ENCODE measurements around the gene CNPY1.

The CNPY1 gene

DNA sequence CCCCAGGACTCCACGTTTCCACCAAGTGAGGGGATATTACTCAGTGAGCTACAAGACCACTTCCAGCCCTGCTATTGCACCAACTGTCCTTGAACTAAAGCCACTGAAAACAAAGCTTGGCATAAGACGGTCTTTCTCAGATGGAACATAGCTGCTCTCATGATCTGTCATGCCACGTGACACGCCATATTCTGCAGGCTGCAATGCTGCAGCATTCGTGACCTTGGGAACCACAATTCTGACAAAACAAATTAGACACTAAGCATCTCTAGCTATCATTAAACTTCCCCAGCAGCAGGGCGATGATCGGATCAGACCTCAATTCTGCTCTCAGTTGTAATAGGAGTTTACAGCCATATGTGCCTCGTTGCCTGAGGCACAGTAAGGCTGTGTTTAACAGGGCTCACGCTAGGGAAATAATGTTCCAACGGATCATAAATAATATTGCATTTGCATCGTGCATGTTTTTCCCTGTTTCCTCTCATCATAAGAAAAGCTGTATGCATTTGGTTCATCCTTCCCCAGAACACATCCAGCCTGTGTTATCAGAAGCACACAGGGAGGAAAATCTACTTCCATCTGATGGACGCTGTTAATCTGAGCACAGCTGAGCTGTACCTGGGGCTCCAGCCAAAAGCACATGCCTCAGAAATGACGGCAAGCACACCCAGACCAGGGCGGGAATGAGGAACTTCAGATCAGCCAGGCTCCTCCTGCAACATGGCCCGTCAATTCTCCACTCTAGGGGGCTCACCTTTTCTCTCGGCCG lies 38.6 kb upstream of the CNPY1 start:
- POLR2A ChIA-PET (ENCODE audit: low non-redundant PET), result no interaction called here
- DNase-seq (ENCODE audit: low spot score), result no peak
- TF ChIP-seq, protein P1, sequence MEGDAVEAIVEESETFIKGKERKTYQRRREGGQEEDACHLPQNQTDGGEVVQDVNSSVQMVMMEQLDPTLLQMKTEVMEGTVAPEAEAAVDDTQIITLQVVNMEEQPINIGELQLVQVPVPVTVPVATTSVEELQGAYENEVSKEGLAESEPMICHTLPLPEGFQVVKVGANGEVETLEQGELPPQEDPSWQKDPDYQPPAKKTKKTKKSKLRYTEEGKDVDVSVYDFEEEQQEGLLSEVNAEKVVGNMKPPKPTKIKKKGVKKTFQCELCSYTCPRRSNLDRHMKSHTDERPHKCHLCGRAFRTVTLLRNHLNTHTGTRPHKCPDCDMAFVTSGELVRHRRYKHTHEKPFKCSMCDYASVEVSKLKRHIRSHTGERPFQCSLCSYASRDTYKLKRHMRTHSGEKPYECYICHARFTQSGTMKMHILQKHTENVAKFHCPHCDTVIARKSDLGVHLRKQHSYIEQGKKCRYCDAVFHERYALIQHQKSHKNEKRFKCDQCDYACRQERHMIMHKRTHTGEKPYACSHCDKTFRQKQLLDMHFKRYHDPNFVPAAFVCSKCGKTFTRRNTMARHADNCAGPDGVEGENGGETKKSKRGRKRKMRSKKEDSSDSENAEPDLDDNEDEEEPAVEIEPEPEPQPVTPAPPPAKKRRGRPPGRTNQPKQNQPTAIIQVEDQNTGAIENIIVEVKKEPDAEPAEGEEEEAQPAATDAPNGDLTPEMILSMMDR (conservative IDR thresholded peaks at IDR 0.05; ENCODE audit: low read depth), result no peak
- H3K27ac ChIP-seq, result no peak overlapping the region
- CTCF ChIA-PET, result no interaction called here

GRCh38 chr7:155584261-155584660 lies 37.9 kb upstream of the CNPY1 start:
- DNase-seq (ENCODE audit: low spot score), result no peak

GRCh38 chr7:155583636-155584035 lies 37.3 kb upstream of the CNPY1 start:
- ChIA-PET CTCF (no interaction called here), POLR2A (ENCODE audit: low non-redundant PET) (no interaction called here)
- no peak for DNase-seq (ENCODE audit: low spot score)
- TF ChIP-seq, protein P1 (conservative IDR thresholded peaks at IDR 0.05; ENCODE audit: low read depth), result no peak
- H3K27ac ChIP-seq, result no peak overlapping the region

More at GRCh38 chr7:155584261-155584660, 37.9 kb upstream of the CNPY1 start:
- ChIA-PET POLR2A (ENCODE audit: low non-redundant PET) (no interaction called here), CTCF (no interaction called here)
- H3K27ac ChIP-seq, result no peak overlapping the region
- TF ChIP-seq, protein P1 (conservative IDR thresholded peaks at IDR 0.05; ENCODE audit: low read depth), result no peak

- no peak overlapping the region for H3K27ac ChIP-seq
- TF ChIP-seq, protein P1 (conservative IDR thresholded peaks at IDR 0.05; ENCODE audit: low read depth), result no peak
- no peak for DNase-seq (ENCODE audit: low spot score)
- CTCF ChIA-PET, result no interaction called here
- POLR2A ChIA-PET (ENCODE audit: low non-redundant PET), result no interaction called here
Observed at GRCh38 chr7:155581954-155582353, 35.6 kb upstream of the CNPY1 start.

- ChIA-PET CTCF (no interaction called here), POLR2A (ENCODE audit: low non-redundant PET) (no interaction called here)
- TF ChIP-seq, protein P1 (conservative IDR thresholded peaks at IDR 0.05; ENCODE audit: low read depth), result no peak
- H3K27ac ChIP-seq, result no peak overlapping the region
- peak; percentile 34 for DNase-seq (ENCODE audit: low spot score)
Observed at GRCh38 chr7:155581107-155581830, 34.9 kb upstream of the CNPY1 start.

DNA sequence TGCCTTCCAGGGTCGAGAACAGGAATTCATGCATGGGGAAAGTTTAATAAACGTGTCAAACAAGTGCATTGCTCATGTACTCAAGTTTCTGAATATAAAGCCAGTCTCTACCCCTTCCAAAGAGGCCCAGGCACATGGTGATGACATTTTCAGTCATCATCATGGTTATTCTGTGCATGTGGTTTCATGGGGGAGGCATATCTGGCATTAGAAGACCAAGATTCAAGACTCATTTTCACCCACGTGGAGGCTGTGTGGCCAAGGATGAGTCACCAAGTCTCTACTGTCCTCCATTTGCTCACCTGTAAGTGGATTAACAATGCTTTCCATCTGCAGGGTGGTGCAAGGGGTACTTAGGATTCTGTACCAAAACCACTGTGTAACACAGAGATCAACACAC lies 34.0 kb upstream of the CNPY1 start:
- ChIA-PET CTCF (no interaction called here), POLR2A (ENCODE audit: low non-redundant PET) (no interaction called here)
- TF ChIP-seq, protein P1 (conservative IDR thresholded peaks at IDR 0.05; ENCODE audit: low read depth), result no peak
- H3K27ac ChIP-seq, result no peak overlapping the region
- DNase-seq (ENCODE audit: low spot score), result no peak

Measured in RWPE1 (cell line).